ENCODE measurements around the gene DNAH11.
"Not testable (repeated sequence)": the region's sequence is repeated elsewhere in the genome, so short reads cannot be mapped to it uniquely, and the experiment has no call there.

DNA sequence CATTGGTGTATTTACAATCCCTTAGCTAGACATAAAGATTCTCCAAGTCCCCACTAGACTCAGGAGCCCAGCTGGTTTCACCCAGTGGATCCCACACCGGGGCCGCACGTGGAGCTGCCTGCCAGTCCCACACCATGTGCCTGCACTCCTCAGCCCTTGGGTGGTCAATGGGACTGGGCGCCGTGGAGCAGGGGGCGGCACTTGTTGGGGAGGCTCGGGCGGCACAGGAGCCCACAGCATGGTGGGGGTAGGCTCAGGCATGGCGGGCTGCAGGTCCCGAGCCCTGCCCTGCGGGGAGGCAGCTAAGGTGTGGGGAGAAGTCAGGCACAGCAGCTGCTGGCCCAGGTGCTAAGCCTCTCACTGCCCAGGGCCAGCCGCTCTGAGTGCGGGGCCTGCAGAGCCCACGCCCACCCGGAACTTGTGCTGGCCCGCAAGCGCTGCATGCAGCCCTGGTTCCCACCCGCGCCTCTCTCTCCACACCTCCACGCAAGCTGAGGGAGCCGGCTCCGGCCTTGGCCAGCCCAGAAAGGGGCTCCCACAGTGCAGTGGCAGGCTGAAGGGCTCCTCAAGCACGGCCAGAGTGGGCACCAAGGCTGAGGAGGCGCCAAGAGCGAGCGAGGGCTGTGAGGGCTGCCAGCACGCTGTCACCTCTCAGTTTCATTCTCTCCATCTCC, 6.3 kb upstream of the DNAH11 start:
- TF ChIP-seq, protein P1, sequence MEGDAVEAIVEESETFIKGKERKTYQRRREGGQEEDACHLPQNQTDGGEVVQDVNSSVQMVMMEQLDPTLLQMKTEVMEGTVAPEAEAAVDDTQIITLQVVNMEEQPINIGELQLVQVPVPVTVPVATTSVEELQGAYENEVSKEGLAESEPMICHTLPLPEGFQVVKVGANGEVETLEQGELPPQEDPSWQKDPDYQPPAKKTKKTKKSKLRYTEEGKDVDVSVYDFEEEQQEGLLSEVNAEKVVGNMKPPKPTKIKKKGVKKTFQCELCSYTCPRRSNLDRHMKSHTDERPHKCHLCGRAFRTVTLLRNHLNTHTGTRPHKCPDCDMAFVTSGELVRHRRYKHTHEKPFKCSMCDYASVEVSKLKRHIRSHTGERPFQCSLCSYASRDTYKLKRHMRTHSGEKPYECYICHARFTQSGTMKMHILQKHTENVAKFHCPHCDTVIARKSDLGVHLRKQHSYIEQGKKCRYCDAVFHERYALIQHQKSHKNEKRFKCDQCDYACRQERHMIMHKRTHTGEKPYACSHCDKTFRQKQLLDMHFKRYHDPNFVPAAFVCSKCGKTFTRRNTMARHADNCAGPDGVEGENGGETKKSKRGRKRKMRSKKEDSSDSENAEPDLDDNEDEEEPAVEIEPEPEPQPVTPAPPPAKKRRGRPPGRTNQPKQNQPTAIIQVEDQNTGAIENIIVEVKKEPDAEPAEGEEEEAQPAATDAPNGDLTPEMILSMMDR (IDR thresholded peaks at IDR 0.05): not testable (repeated sequence)
- TF ChIP-seq POLR2AphosphoS5, POLR2A (IDR thresholded peaks at IDR 0.05): not testable (repeated sequence)
